Neural cell (in vitro differentiated cells): ENCODE data around the gene FCN3.

ENCODE experiments used
- CTCF ChIP-seq: fragments of 450-650 bp; IDR thresholded peaks from 2 replicates; pipeline ENCODE4 v1.5.1; 2014; ENCODE audit warnings: antibody characterized with exemption, mild to moderate bottlenecking, moderate library complexity; ENCODE audit not compliant: poor library complexity, severe bottlenecking
- REST ChIP-seq: IDR thresholded peaks from 2 replicates; pipeline ENCODE4 v1.6.1; 2012; ENCODE audit warnings: borderline replicate concordance

- TF ChIP-seq REST (no peak), CTCF (no peak)
Measured at GRCh38 chr1:27353629-27354028, 21.0 kb downstream of the FCN3 start.
